Activated T-helper 9 cell treated with anti-CD3 and anti-CD28 coated beads, Interleukin-2, amount 50 U/mL, for 16 hours (primary cell): Measurements from ENCODE around the gene AHNAK.
"Not testable (repeated sequence)": the region's sequence is repeated elsewhere in the genome, so short reads cannot be mapped to it uniquely, and the experiment has no call there.

Source experiments
- DNase-seq: peaks from one replicate; pipeline ENCODE4 v3.0.0-alpha.2; 2020; ENCODE audit warnings: low read depth

AHNAK gene

GRCh38 chr11:62401811-62402210 lies 144.8 kb downstream of the AHNAK start:
- no peak for DNase-seq

GRCh38 chr11:62401356-62401755 lies 145.2 kb downstream of the AHNAK start:
- no peak for DNase-seq

GRCh38 chr11:62400760-62401159 lies 145.8 kb downstream of the AHNAK start:
- DNase-seq, result no peak

- DNase-seq, result no peak
Measured at GRCh38 chr11:62400281-62400680, 146.3 kb downstream of the AHNAK start.

- DNase-seq, result no peak
Measured at GRCh38 chr11:62399878-62400266, 146.7 kb downstream of the AHNAK start.

- no peak for DNase-seq
Measured at GRCh38 chr11:62399172-62399877, 147.3 kb downstream of the AHNAK start.

- no peak for DNase-seq
Measured at GRCh38 chr11:62398011-62398994, 148.3 kb downstream of the AHNAK start.

GRCh38 chr11:62395885-62396551 lies 150.6 kb downstream of the AHNAK start:
- no peak for DNase-seq

GRCh38 chr11:62394825-62395538 lies 151.6 kb downstream of the AHNAK start:
- no peak for DNase-seq

- no peak for DNase-seq
Measured at GRCh38 chr11:62393735-62394134, 152.9 kb downstream of the AHNAK start.

GRCh38 chr11:62393061-62393611 lies 153.5 kb downstream of the AHNAK start:
- no peak for DNase-seq

- DNase-seq, result no peak
Measured at GRCh38 chr11:62392506-62392905, 154.1 kb downstream of the AHNAK start.

GRCh38 chr11:62391642-62392425 lies 154.8 kb downstream of the AHNAK start:
- no peak for DNase-seq

- no peak for DNase-seq
Measured at GRCh38 chr11:62390722-62391121, 155.9 kb downstream of the AHNAK start.

- DNase-seq, result no peak
Measured at GRCh38 chr11:62390237-62390636, 156.4 kb downstream of the AHNAK start.

GRCh38 chr11:62388999-62389398 lies 157.6 kb downstream of the AHNAK start:
- DNase-seq, result no peak

GRCh38 chr11:62387381-62387780 lies 159.2 kb downstream of the AHNAK start:
- no peak for DNase-seq

GRCh38 chr11:62386083-62386482 lies 160.5 kb downstream of the AHNAK start:
- not testable (repeated sequence) for DNase-seq

- DNase-seq, result no peak
Measured at GRCh38 chr11:62383822-62384221, 162.8 kb downstream of the AHNAK start.
